RWPE2 (cell line): Measurements from ENCODE around the gene CEP41.

Experiments
- ATAC-seq: fragments of 200-7000 bp; cut with Tn5 transposase; 3 replicates; pipeline ENCODE4 v1.9.1; 2021; ENCODE audit warnings: low read depth
- DNase-seq: peaks from one replicate; pipeline ENCODE4 v3.0.0-alpha.2; 2020; ENCODE audit warnings: low spot score
- H3K27ac ChIP-seq: fragments of 450-650 bp; 2 replicates; pipeline ENCODE4 v1.5.1; 2017; ENCODE audit warnings: mild to moderate bottlenecking; ENCODE audit not compliant: poor library complexity, severe bottlenecking
- H3K27me3 ChIP-seq: fragments of 250-450 bp; sonication (Bioruptor Pico); 2 replicates; pipeline ENCODE4 v1.5.1; 2021; ENCODE audit warnings: mild to moderate bottlenecking, moderate library complexity; ENCODE audit not compliant: insufficient read depth, poor library complexity, severe bottlenecking
- H3K36me3 ChIP-seq: fragments of 250-450 bp; sonication (Bioruptor Pico); 2 replicates; pipeline ENCODE4 v1.5.1; 2020; ENCODE audit warnings: low read depth, mild to moderate bottlenecking, moderate library complexity
- H3K4me1 ChIP-seq: fragments of 250-450 bp; sonication (Bioruptor Pico); 2 replicates; pipeline ENCODE4 v1.5.1; 2021; ENCODE audit warnings: mild to moderate bottlenecking, moderate library complexity; ENCODE audit not compliant: insufficient read depth, poor library complexity, severe bottlenecking
- H3K4me3 ChIP-seq: fragments of 250-450 bp; sonication (Bioruptor Pico); 2 replicates; pipeline ENCODE4 v1.5.1; 2021; ENCODE audit warnings: mild to moderate bottlenecking, moderate library complexity; ENCODE audit not compliant: severe bottlenecking
- H3K9me3 ChIP-seq: fragments of 250-450 bp; sonication (Bioruptor Pico); 2 replicates; pipeline ENCODE4 v1.5.1; 2021; ENCODE audit warnings: mild to moderate bottlenecking, moderate library complexity; ENCODE audit not compliant: severe bottlenecking
- TF ChIP-seq, protein P1 (sequence below): fragments of 450-650 bp; IDR thresholded peaks from one replicate; pipeline ENCODE4 v1.5.1; 2017; ENCODE audit warnings: mild to moderate bottlenecking, moderate library complexity; ENCODE audit not compliant: poor library complexity, severe bottlenecking

The CEP41 gene

DNA sequence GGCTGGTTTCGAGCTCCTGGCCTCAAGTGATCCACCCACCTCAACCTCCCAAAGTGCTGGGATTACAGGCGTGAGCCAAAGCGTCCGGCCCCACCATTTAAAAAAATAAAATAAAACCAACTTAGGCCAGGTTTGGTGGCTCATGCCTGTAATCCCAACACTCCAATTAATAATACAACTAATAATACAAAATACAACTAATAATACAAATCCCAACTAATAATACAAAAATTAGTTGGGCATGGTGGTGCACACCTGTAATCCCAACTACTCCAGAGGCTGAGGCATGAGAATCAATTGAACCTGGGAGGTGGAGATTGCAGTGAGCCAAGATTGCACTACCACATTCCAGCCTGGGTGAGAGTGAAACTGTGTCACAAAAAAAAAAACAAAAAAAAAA lies 27.6 kb downstream of the CEP41 start:
- peaks cover 7% of the 10 kb centered on the region for H3K4me1 ChIP-seq
- no peaks in the 10 kb centered on the region for H3K9me3 ChIP-seq
- no peak overlapping the region for H3K4me3 ChIP-seq
- peaks cover 14% of the 10 kb centered on the region; the same call in 1 of the 2 replicates for H3K36me3 ChIP-seq
- no peaks in the 10 kb centered on the region for H3K27me3 ChIP-seq
- H3K27ac ChIP-seq: no peak overlapping the region
- TF ChIP-seq, protein P1, sequence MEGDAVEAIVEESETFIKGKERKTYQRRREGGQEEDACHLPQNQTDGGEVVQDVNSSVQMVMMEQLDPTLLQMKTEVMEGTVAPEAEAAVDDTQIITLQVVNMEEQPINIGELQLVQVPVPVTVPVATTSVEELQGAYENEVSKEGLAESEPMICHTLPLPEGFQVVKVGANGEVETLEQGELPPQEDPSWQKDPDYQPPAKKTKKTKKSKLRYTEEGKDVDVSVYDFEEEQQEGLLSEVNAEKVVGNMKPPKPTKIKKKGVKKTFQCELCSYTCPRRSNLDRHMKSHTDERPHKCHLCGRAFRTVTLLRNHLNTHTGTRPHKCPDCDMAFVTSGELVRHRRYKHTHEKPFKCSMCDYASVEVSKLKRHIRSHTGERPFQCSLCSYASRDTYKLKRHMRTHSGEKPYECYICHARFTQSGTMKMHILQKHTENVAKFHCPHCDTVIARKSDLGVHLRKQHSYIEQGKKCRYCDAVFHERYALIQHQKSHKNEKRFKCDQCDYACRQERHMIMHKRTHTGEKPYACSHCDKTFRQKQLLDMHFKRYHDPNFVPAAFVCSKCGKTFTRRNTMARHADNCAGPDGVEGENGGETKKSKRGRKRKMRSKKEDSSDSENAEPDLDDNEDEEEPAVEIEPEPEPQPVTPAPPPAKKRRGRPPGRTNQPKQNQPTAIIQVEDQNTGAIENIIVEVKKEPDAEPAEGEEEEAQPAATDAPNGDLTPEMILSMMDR: no peak
- ATAC-seq (no peak), DNase-seq (no peak)

DNA sequence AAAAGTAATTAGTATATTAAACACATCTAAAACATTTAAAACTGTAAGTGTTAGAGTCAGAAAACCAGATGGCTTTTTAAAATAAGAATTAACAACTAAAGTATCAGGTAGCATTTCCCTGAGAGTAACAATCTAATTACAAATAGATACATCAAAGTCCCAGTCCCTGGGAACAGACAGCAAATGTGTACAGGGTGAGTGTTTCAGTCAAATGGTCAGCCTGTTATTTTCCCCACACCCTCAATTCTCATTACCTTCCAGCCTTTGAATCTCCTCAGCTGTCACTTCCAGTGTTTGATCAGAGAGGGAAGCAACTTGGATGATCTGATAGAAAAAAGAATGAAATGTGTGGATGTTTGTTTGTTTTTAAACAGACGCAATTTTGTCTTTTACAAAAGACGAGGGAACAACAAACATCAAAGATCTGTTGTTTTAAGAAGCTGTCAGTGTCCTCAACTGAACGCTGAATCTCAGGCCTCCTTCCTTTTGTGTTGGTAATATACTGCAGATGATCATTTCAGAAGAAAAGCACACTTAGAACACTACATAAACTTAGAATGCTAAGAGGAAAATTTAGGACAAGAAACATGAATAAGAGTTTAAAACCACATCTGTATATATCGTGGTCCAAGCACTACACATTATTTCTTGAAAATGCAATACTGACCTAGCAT lies 29.8 kb downstream of the CEP41 start:
- H3K4me3 ChIP-seq: no peak overlapping the region
- no peak for ATAC-seq
- no peak overlapping the region for H3K27ac ChIP-seq
- H3K36me3 ChIP-seq: peaks cover 14% of the 10 kb centered on the region; the same call in 1 of the 2 replicates
- no peak for DNase-seq
- H3K9me3 ChIP-seq: no peaks in the 10 kb centered on the region
- TF ChIP-seq, protein P1: no peak
- H3K4me1 ChIP-seq: no peaks in the 10 kb centered on the region
- H3K27me3 ChIP-seq: no peaks in the 10 kb centered on the region

DNA sequence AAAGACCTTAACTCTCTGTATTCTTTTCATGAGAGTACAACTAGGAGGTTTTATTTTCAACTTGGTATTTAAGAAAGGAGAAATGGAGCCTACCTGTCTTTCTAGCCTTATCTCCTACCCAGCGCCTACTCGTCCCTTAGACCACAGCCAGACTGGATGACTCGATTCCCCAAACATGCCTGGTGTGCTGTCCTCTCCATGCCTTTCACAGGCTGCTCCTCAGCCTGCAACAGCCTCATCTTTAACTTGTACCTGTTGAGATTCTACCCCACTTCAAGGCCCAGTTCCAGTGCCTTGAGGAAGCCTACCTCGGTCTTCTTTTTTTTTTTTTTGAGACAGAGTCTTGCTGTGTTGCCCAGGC lies 31.1 kb downstream of the CEP41 start:
- ATAC-seq: no peak
- Histone ChIP-seq H3K36me3 (peaks cover 14% of the 10 kb centered on the region; the same call in 1 of the 2 replicates), H3K27me3 (no peaks in the 10 kb centered on the region), H3K4me3 (no peak overlapping the region), H3K9me3 (no peaks in the 10 kb centered on the region), H3K27ac (no peak overlapping the region), H3K4me1 (no peaks in the 10 kb centered on the region)
- TF ChIP-seq, protein P1: no peak
- no peak for DNase-seq

DNA sequence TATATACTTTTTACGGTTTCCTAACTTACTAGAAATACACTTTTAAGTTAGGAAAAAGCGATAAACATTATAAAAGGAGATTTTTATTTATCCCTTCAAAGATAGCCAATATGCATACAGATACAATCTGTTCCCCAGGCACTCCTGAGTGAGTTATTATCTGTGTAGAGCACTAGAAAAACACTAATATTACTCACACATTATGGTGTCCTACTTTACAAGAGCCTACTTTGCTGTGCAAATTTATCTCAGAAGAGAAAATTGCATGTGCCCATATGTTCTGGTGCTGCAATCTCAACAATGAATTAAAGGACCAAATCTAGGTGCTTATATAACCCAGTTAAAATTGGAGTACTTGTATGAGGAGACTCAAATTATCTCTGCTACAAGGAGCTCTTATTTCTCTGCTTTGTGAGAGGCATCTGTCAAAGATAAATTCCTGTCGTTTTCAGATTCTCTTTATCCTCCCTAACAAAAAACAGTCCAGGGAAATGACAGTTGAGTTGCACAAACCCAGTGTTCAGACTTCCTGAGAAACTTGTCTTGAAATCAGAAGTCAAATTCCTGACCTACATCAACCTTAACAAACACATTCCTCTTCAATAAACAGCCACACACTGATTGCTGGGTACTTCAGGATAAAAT lies 31.6 kb downstream of the CEP41 start:
- no peaks in the 10 kb centered on the region for H3K4me1 ChIP-seq
- no peak overlapping the region for H3K4me3 ChIP-seq
- TF ChIP-seq, protein P1: no peak
- H3K36me3 ChIP-seq: peaks cover 14% of the 10 kb centered on the region; the same call in 1 of the 2 replicates
- H3K27me3 ChIP-seq: no peaks in the 10 kb centered on the region
- no peaks in the 10 kb centered on the region for H3K9me3 ChIP-seq
- H3K27ac ChIP-seq: no peak overlapping the region
- ATAC-seq (no peak), DNase-seq (no peak)

DNA sequence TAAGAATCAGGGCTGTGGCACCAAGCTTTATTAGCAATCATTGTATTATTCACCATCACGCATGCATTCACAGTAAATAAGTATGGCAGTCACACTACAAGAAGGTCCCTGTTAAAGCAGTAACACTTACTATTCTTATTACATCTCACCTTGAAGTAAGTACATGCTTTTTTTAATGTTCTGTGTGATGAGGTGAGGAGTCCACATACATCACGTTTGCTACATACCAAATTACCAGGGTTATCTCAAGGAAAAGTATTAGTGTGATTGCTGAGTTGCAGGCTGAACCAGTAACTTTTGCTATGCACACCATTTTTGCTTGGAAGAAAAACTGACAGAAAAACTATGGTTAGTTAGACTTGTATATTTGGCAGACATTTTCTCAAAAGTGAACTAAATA lies 35.8 kb downstream of the CEP41 start:
- DNase-seq (no peak), ATAC-seq (no peak)
- peaks cover 19% of the 10 kb centered on the region for H3K36me3 ChIP-seq
- no peak overlapping the region for H3K4me3 ChIP-seq
- no peaks in the 10 kb centered on the region for H3K27me3 ChIP-seq
- H3K9me3 ChIP-seq: no peaks in the 10 kb centered on the region
- no peaks in the 10 kb centered on the region for H3K4me1 ChIP-seq
- TF ChIP-seq, protein P1: no peak
- H3K27ac ChIP-seq: no peak overlapping the region
